Stimulated activated CD8-positive, alpha-beta memory T cell treated with anti-CD3 and anti-CD28 coated beads, Interleukin-7, amount 100 ng/mL, for 1 hour (primary cell): ENCODE measurements around the gene CCDC197.

Source experiments
- DNase-seq, 2 donors: peaks; one replicate each; pipeline ENCODE4 v3.0.0-alpha.2; 2020; ENCODE audit warnings: low read depth in 2 of 2

CCDC197 gene

DNA sequence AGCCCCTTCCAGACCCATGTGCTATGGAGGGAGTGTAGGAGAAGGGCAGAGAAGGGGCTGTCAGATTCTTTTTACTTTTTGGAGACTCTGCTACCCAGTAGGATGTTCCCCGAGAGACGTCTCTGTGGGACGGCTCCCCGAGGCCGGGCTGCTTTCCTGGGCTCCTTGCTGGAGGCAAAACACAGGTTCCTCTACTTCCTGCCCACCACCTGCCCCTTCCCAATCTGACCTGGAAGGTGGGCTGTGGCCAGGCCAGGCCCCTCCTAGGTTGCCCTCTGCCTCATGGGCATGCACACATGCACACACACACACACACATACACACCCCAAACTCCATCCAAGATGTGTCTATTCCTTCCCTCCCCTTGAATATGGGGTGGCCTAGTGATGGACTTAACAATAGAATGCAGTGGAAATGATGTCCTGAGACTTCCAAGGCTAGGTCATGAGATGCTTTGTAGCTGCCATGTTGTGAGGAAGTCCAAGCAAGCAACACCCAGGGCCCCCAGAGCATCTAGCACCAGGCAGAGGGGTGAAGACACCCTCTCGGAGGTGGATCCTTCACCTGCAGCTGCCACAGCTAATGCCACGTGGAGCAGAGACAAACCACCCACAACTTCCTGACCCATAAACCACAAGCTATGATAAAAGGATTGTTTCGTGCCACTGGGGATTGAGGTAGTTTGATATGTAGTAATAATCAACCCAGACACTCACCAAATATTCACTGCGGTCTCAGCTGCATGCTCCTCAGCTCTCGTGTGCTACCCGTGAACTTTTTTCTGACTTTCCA lies 19.1 kb upstream of the CCDC197 start:
- DNase-seq: peak in 1 of 2 donors; percentile 24

DNA sequence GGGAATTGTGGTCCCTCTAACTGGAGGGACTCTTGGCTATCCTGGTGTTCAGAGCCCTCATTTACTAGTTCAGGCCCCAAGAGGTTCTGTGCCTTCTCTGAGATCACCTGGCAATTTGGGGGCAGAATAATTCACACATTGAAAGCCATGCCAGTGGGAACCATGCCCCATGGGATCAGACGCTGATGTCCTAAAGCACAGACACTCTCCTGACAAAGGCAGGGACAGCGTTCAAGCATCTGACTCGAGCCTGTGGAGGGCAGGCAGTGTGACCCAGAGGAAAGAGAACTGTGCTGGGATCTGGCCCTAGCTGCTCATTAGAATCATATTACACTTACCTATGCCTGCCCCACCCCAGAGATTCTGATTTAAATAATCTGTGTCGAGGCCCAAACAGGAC lies 18.4 kb upstream of the CCDC197 start:
- no peak for DNase-seq

GRCh38 chr14:93980456-93981201 lies 16.5 kb upstream of the CCDC197 start:
- DNase-seq: no peak

GRCh38 chr14:93981316-93982229 lies 15.5 kb upstream of the CCDC197 start:
- no peak for DNase-seq

DNA sequence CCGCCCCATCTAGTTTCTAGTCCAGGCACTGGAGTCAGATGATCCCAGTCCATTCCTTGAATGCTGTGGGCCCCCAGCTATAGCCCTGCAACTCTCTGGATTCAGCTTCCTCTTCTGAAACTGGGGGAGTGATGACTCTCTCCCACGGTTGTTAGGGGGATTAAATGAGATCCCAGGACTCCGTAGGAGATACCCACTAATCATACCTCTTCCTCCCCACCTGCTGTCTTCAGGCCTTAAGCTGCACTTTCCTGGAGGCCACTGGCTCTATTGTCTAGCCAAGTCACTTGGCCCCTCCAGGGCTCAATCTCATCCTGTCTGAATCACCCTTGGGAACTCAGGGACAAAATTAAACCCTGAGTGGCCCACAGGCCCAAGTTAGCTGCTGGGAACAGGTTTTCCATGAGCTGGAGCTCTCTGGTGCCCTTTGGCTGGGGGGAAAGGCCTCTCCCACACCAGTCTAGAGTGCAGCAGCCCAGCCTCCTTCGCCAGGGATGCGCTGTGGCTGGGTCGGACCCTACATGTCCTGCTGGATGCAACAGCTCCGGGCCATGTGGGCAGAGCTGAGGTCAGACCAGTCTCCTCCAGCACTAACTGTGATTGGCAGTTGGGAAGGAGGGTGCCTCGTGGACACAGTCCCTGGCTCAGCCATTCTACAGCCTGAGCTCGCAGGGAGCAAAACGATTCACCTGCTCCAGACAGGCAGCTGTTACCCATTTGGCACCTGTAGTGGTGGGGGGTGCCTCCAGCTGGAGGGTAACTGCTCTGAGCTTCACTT lies 14.7 kb upstream of the CCDC197 start:
- DNase-seq: no peak

GRCh38 chr14:93984070-93984469 lies 13.0 kb upstream of the CCDC197 start:
- DNase-seq: no peak

GRCh38 chr14:93984987-93985410 lies 12.1 kb upstream of the CCDC197 start:
- DNase-seq: no peak

GRCh38 chr14:93986955-93987354 lies 10.1 kb upstream of the CCDC197 start:
- DNase-seq: no peak

- no peak for DNase-seq
Measured at GRCh38 chr14:93987376-93987775, 9.7 kb upstream of the CCDC197 start.

GRCh38 chr14:93987815-93988476 lies 9.2 kb upstream of the CCDC197 start:
- DNase-seq: no peak

GRCh38 chr14:93989939-93990338 lies 7.2 kb upstream of the CCDC197 start:
- DNase-seq: no peak

DNA sequence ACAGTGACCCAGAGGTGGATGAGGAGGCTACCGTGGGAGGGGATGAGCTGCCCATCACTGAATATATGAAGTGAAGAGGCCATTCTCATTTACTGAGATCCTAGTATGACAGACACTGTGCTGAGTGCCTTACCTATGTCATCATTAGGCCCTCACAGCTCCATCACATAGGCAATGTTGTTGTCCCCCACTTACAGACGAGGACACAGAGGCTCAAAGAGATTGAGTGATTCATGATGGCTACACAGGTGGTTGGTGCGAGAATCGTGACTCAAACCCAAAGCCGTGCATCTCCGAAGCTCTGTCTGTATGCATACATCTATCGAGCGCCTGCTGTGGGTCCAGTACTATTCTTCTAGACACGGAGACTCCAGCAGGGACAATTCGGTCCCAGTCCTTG lies 5.9 kb upstream of the CCDC197 start:
- no peak for DNase-seq

- no peak for DNase-seq
Measured at GRCh38 chr14:93991649-93992048, 5.5 kb upstream of the CCDC197 start.

- no peak for DNase-seq
Measured at GRCh38 chr14:93993382-93993781, 3.7 kb upstream of the CCDC197 start.

- DNase-seq: no peak
Measured at GRCh38 chr14:93994919-93995682, 2.0 kb upstream of the CCDC197 start.

- DNase-seq: no peak
Measured at GRCh38 chr14:93996130-93996695, 888 bp upstream of the CCDC197 start.

GRCh38 chr14:93997916-93998870 lies 1.1 kb downstream of the CCDC197 start:
- DNase-seq: no peak

- no peak for DNase-seq
Measured at GRCh38 chr14:93998871-93999403, 1.8 kb downstream of the CCDC197 start.
